CD14-positive monocyte (primary cell): ENCODE measurements around the gene CST9. TPM values are rescaled to one million over a fixed set of nuclear protein-coding genes. Genes with fewer than 3 reads are reported as not detected.
A peak's percentile ranks its signal among the peaks of the same experiment; 100 is the strongest.

Experiments
- DNase-seq, 3 donors: peaks; one replicate each; pipeline ENCODE4 v3.0.0-alpha.2; 2011 to 2022
- H2AFZ ChIP-seq: 2 replicates; pipeline ENCODE4 v1.6.0; 2012; ENCODE audit warnings: mild to moderate bottlenecking, low read depth, low read length, inconsistent platforms; ENCODE audit not compliant: insufficient read depth, poor library complexity, severe bottlenecking
- H3K27ac ChIP-seq, 2 donors: 1 replicate in 1 of 2; 2 replicates in 1 of 2; pipeline ENCODE4 v1.5.1; 2012 to 2013; ENCODE audit warnings: low read length in 2 of 2, control low read depth in 1 of 2, inconsistent platforms in 1 of 2, low read depth in 1 of 2, mild to moderate bottlenecking in 1 of 2
- H3K27me3 ChIP-seq, 2 donors: one replicate each; pipeline versions ENCODE4 v1.6.0 to v1.6.1; 2011 to 2013; ENCODE audit warnings: low read length in 2 of 2; ENCODE audit not compliant: control insufficient read depth in 2 of 2, insufficient read depth in 2 of 2
- H3K36me3 ChIP-seq, 2 donors: replicated peaks in 1 of 2; 1 replicate in 1 of 2; 2 replicates in 1 of 2; pipeline versions ENCODE4 v1.5.1 to v1.6.1; 2012 to 2013; ENCODE audit warnings: low read length in 2 of 2, control low read depth in 1 of 2, inconsistent platforms in 1 of 2, mild to moderate bottlenecking in 1 of 2; ENCODE audit not compliant: insufficient read depth in 2 of 2, control insufficient read depth in 1 of 2
- H3K4me1 ChIP-seq, 2 donors: 1 replicate in 1 of 2; 2 replicates in 1 of 2; pipeline versions ENCODE4 v1.5.1 to v1.6.1; 2012 to 2013; ENCODE audit warnings: low read length in 2 of 2, control low read depth in 1 of 2, inconsistent platforms in 1 of 2, mild to moderate bottlenecking in 1 of 2, moderate library complexity in 1 of 2; ENCODE audit not compliant: insufficient read depth in 2 of 2, control insufficient read depth in 1 of 2
- H3K4me2 ChIP-seq: replicated peaks from 2 replicates; pipeline ENCODE3; 2012; ENCODE audit warnings: low read length, moderate library complexity, mild to moderate bottlenecking; ENCODE audit not compliant: poor library complexity, severe bottlenecking; ENCODE audit errors: extremely low read depth
- H3K4me3 ChIP-seq, 3 experiments: fragments of 200-600 bp in 1 of 3; sonication (generic) in 1 of 3; replicated peaks in 1 of 3; 1 replicate in 2 of 3; 2 replicates in 1 of 3; pipeline ENCODE4 v1.5.1; 2011 to 2013; ENCODE audit warnings: low read length in 3 of 3, mild to moderate bottlenecking in 3 of 3, control low read depth in 2 of 3, low read depth in 2 of 3, inconsistent platforms in 1 of 3, moderate library complexity in 1 of 3
- H3K79me2 ChIP-seq: 2 replicates; pipeline ENCODE4 v1.6.0; 2012; ENCODE audit warnings: mild to moderate bottlenecking, control low read depth, inconsistent platforms, low read length, moderate library complexity; ENCODE audit not compliant: insufficient read depth
- H3K9ac ChIP-seq: 2 replicates; pipeline ENCODE4 v1.6.0; 2017; ENCODE audit warnings: low read length, mild to moderate bottlenecking; ENCODE audit not compliant: insufficient read depth, poor library complexity, severe bottlenecking
- H3K9me3 ChIP-seq, 2 donors: replicated peaks in 1 of 2; 1 replicate in 1 of 2; 2 replicates in 1 of 2; pipeline versions ENCODE4 v1.5.1 to v1.6.1; 2012 to 2013; ENCODE audit warnings: low read length in 2 of 2, control low read depth in 1 of 2; ENCODE audit not compliant: control insufficient read depth in 1 of 2, insufficient read depth in 1 of 2
- H4K20me1 ChIP-seq: 2 replicates; pipeline ENCODE4 v1.6.0; 2012; ENCODE audit warnings: mild to moderate bottlenecking, low read length, control low read depth, moderate library complexity; ENCODE audit not compliant: insufficient read depth
- H3K27ac Mint-ChIP-seq, 7 donors: one replicate each; pipeline ENCODE4 v1.8.0; 2020; ENCODE audit warnings: mild to moderate bottlenecking in 7 of 7, mixed read lengths in 7 of 7, moderate library complexity in 6 of 7, inconsistent platforms in 2 of 7
- H3K27me3 Mint-ChIP-seq, 3 donors: one replicate each; pipeline ENCODE4 v1.8.0; 2021 to 2022; ENCODE audit warnings: low read depth in 3 of 3, mild to moderate bottlenecking in 3 of 3, mixed read lengths in 3 of 3, moderate library complexity in 3 of 3, inconsistent platforms in 1 of 3
- H3K36me3 Mint-ChIP-seq, 2 donors: one replicate each; pipeline ENCODE4 v1.8.0; 2020; ENCODE audit warnings: mixed read lengths in 2 of 2, inconsistent platforms in 1 of 2, mild to moderate bottlenecking in 1 of 2
- H3K4me1 Mint-ChIP-seq: one replicate; pipeline ENCODE4 v1.8.0; 2020; ENCODE audit warnings: mild to moderate bottlenecking, mixed read lengths
- H3K4me3 Mint-ChIP-seq, 2 donors: one replicate each; pipeline ENCODE4 v1.8.0; 2020; ENCODE audit warnings: mild to moderate bottlenecking in 2 of 2, mixed read lengths in 2 of 2, moderate library complexity in 1 of 2
- H3K9me3 Mint-ChIP-seq, 7 donors: one replicate each; pipeline ENCODE4 v1.8.0; 2020 to 2022; ENCODE audit warnings: mixed read lengths in 7 of 7, mild to moderate bottlenecking in 6 of 7, moderate library complexity in 6 of 7, inconsistent platforms in 2 of 7
- CTCF ChIP-seq: fragments of 200-600 bp; IDR thresholded peaks from one replicate; pipeline ENCODE4 v1.8.0; 2022; ENCODE audit warnings: antibody characterized with exemption, mild to moderate bottlenecking
- WGBS: methylation state at CpG from one replicate; pipeline ENCODE4 v1.1.5; 2013; ENCODE audit warnings: missing lambda C conversion rate; ENCODE audit not compliant: insufficient coverage; 5-methylcytosine and 5-hydroxymethylcytosine counted together
- intact Hi-C, 2 donors: fragments of 100-400 bp; cut with micrococcal nuclease; formaldehyde crosslinking; loops; one replicate each; pipeline versions ENCODE4 v1.15.0 to v1.15.1; 2023
- polyA plus RNA-seq, 3 donors: library from polyadenylated mRNA; depleted of rRNA in 1 of 3; unstranded in 2 of 3; stranded (reverse) in 1 of 3; fragments of 300-500 nt in 2 of 3; fragments of >200 nt in 1 of 3; fragmentation: Illumina TruSeq in 2 of 3; gene quantifications; 1 replicate in 2 of 3; 2 replicates in 1 of 3; pipeline ENCODE4 v1.2.3, GENCODE V29; 2012 to 2021

Gene CST9
- polyA plus RNA-seq, 3 donors, result 0.13 TPM; not detected in 2

GRCh38 chr20:23649242-23649641 is 43.5 kb upstream of the CST9 start:
- Histone ChIP-seq H2AFZ (no peak overlapping the region), H3K4me2 (no peak overlapping the region), H3K9ac (no peak overlapping the region), H3K4me1 (peaks cover 55 to 68% of the 10 kb centered on the region in 2 donors), H4K20me1 (no peaks in the 10 kb centered on the region), H3K27me3 (no peaks in the 10 kb centered on the region), H3K36me3 (no peaks in the 10 kb centered on the region), H3K9me3 (no peaks in the 10 kb centered on the region), H3K79me2 (no peaks in the 10 kb centered on the region), H3K27ac (no peak overlapping the region), H3K4me3 (no peak overlapping the region)
- peaks cover 0 to 2% (median 0%) of the 10 kb centered on the region in 3 donors for H3K27me3 Mint-ChIP-seq
- no peak for TF ChIP-seq CTCF
- DNase-seq, result no peak
- H3K4me1 Mint-ChIP-seq, result peaks cover 58% of the 10 kb centered on the region
- no peak overlapping the region for H3K27ac Mint-ChIP-seq
- intact Hi-C loops, result no loop called here
- H3K9me3 Mint-ChIP-seq, result peaks cover 0 to 2% (median 0%) of the 10 kb centered on the region in 7 donors
- peaks cover 0 to 4% of the 10 kb centered on the region in 2 donors for H3K36me3 Mint-ChIP-seq
- no CpG with 5 or more reads among the region's 2 CpGs for WGBS
- no peak overlapping the region for H3K4me3 Mint-ChIP-seq

GRCh38 chr20:23647346-23647745 is 41.6 kb upstream of the CST9 start:
- no peak overlapping the region for H2AFZ ChIP-seq
- peak overlapping the region in 1 of 3 experiments; percentile 27 for H3K4me3 ChIP-seq
- no peaks in the 10 kb centered on the region for H3K9me3 ChIP-seq
- WGBS, result no CpG with 5 or more reads among the region's 2 CpGs
- TF ChIP-seq CTCF, result no peak
- no peaks in the 10 kb centered on the region for H4K20me1 ChIP-seq
- H3K27ac Mint-ChIP-seq, result peak overlapping the region in 3 of 7 donors; percentile 49 to 87 (median 60)
- H3K27ac ChIP-seq, result peak overlapping the region in 1 of 2 donors; percentile 50
- peaks cover 0 to 2% (median 0%) of the 10 kb centered on the region in 3 donors for H3K27me3 Mint-ChIP-seq
- no peak overlapping the region for H3K4me2 ChIP-seq
- peak overlapping the region in 1 of 2 donors; percentile 16 for H3K4me3 Mint-ChIP-seq
- no peaks in the 10 kb centered on the region for H3K79me2 ChIP-seq
- intact Hi-C loops, result no loop called here
- no peak for DNase-seq
- H3K9ac ChIP-seq, result no peak overlapping the region
- peaks cover 58% of the 10 kb centered on the region for H3K4me1 Mint-ChIP-seq
- H3K36me3 ChIP-seq, result no peaks in the 10 kb centered on the region
- peaks cover 0 to 2% (median 0%) of the 10 kb centered on the region in 7 donors for H3K9me3 Mint-ChIP-seq
- H3K36me3 Mint-ChIP-seq, result no peaks in the 10 kb centered on the region
- no peaks in the 10 kb centered on the region for H3K27me3 ChIP-seq
- H3K4me1 ChIP-seq, result peaks cover 54 to 68% of the 10 kb centered on the region in 2 donors
